ENCODE data around the gene SNTN.

SNTN gene

DNA sequence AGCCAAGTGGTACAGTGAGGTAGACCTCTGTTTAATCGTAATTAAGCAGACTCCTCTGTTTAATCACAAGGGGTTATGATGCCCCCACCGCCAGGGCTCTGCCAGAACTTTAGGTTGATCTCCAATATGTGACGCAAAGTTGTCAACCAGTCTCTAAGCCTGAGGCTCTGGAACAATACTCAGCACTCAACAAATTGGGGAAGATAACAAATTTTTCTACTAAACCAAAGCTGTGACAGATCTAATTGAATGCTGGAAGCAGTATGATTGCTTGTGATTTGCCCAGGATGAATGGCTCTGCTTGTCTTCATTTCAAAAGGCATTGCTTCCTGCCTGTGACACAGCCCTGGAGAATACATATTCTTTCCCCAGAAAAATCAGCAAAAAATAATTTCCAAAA is 57.1 kb downstream of the SNTN start:
- Histone ChIP-seq H3K27ac (no peak overlapping the region), H3K4me3 (ENCODE audit: low read depth in 1 of 2, low read length in 1 of 2) (no peak overlapping the region), H3K4me1 (ENCODE audit: control insufficient read depth in 1 of 2, insufficient read depth in 1 of 2, low read depth in 1 of 2, low read length in 1 of 2) (no peaks in the 10 kb centered on the region), H3K9me3 (no peaks in the 10 kb centered on the region), H3K27me3 (no peaks in the 10 kb centered on the region), H3K36me3 (no peaks in the 10 kb centered on the region)
- TF ChIP-seq, protein P1, sequence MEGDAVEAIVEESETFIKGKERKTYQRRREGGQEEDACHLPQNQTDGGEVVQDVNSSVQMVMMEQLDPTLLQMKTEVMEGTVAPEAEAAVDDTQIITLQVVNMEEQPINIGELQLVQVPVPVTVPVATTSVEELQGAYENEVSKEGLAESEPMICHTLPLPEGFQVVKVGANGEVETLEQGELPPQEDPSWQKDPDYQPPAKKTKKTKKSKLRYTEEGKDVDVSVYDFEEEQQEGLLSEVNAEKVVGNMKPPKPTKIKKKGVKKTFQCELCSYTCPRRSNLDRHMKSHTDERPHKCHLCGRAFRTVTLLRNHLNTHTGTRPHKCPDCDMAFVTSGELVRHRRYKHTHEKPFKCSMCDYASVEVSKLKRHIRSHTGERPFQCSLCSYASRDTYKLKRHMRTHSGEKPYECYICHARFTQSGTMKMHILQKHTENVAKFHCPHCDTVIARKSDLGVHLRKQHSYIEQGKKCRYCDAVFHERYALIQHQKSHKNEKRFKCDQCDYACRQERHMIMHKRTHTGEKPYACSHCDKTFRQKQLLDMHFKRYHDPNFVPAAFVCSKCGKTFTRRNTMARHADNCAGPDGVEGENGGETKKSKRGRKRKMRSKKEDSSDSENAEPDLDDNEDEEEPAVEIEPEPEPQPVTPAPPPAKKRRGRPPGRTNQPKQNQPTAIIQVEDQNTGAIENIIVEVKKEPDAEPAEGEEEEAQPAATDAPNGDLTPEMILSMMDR (IDR thresholded peaks at IDR 0.05) = no peak
